ENCODE measurements around the gene MTCL1. TPM values are rescaled to one million over a fixed set of nuclear protein-coding genes. Genes with fewer than 3 reads are reported as not detected.

Gene MTCL1
- total RNA-seq, 1 experiment from 2014 or later = 50.1 TPM

DNA sequence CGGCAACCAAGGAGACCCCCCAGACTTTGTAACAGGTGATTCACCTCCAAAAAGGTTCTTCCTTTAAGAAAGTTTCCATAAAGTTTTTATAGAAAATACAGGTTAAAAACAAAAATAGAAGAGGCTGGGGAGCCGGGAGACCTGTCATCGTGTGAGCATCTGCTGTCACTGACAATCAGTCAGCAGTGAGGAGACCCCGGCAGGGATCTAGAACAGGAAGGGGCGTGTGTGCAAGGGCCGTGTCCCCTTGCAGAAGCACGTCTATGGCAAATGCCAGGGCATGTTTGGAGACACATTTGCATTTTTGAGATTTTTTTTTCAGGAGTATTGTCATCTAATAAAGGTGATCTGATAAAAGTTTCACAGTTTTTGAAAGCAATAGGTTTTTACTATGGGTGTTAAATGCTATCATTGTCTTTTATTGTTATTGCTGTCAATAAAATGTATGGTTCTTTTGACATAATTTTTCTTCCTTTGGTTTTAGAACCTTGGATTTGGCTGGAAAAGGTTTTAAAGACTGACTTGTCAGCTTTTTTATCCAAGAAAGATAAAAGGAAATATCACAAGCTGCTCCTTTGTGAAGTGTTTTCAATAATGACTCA, 52.1 kb downstream of the MTCL1 start:
- Histone ChIP-seq H3K4me1 (ENCODE audit: control insufficient read depth, insufficient read depth, low read length) (no peaks in the 10 kb centered on the region), H3K27me3 (ENCODE audit: control insufficient read depth, insufficient read depth, low read length) (no peaks in the 10 kb centered on the region), H3K36me3 (ENCODE audit: control insufficient read depth, insufficient read depth, low read length) (peaks cover 2% of the 10 kb centered on the region; the same call in 1 of the 2 replicates), H3K27ac (ENCODE audit: low read length) (no peak overlapping the region), H3K9me3 (ENCODE audit: control insufficient read depth, insufficient read depth, low read depth, low read length) (no peaks in the 10 kb centered on the region; the same call in 1 of the 2 replicates), H3K4me3 (ENCODE audit: low read depth in 2 of 2, low read length in 2 of 2) (no peak overlapping the region)
- ChIA-PET CTCF (no interaction called here), POLR2A (no interaction called here)
- DNase-seq (ENCODE audit: low read depth, low spot score) = no peak
- BruUV-seq (replicated peaks) = no TSS peak
- in situ Hi-C loops (cut with HindIII; ENCODE audit: low pct_unique_long_range_greater_than_20kb, low sequenced_read_pairs) = no loop called here
- TF ChIP-seq POLR2AphosphoS5 (IDR thresholded peaks at IDR 0.05; ENCODE audit: low read depth, low read length) (no peak), TCF7L2 (IDR thresholded peaks at IDR 0.05; ENCODE audit: low read depth, low read length) (no peak), SIN3A (IDR thresholded peaks at IDR 0.05; ENCODE audit: borderline replicate concordance, insufficient read depth, low read depth, low read length) (no peak)
- TF ChIP-seq, protein P1, sequence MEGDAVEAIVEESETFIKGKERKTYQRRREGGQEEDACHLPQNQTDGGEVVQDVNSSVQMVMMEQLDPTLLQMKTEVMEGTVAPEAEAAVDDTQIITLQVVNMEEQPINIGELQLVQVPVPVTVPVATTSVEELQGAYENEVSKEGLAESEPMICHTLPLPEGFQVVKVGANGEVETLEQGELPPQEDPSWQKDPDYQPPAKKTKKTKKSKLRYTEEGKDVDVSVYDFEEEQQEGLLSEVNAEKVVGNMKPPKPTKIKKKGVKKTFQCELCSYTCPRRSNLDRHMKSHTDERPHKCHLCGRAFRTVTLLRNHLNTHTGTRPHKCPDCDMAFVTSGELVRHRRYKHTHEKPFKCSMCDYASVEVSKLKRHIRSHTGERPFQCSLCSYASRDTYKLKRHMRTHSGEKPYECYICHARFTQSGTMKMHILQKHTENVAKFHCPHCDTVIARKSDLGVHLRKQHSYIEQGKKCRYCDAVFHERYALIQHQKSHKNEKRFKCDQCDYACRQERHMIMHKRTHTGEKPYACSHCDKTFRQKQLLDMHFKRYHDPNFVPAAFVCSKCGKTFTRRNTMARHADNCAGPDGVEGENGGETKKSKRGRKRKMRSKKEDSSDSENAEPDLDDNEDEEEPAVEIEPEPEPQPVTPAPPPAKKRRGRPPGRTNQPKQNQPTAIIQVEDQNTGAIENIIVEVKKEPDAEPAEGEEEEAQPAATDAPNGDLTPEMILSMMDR (IDR thresholded peaks at IDR 0.05) = no peak
- TF ChIP-seq, protein P2, sequence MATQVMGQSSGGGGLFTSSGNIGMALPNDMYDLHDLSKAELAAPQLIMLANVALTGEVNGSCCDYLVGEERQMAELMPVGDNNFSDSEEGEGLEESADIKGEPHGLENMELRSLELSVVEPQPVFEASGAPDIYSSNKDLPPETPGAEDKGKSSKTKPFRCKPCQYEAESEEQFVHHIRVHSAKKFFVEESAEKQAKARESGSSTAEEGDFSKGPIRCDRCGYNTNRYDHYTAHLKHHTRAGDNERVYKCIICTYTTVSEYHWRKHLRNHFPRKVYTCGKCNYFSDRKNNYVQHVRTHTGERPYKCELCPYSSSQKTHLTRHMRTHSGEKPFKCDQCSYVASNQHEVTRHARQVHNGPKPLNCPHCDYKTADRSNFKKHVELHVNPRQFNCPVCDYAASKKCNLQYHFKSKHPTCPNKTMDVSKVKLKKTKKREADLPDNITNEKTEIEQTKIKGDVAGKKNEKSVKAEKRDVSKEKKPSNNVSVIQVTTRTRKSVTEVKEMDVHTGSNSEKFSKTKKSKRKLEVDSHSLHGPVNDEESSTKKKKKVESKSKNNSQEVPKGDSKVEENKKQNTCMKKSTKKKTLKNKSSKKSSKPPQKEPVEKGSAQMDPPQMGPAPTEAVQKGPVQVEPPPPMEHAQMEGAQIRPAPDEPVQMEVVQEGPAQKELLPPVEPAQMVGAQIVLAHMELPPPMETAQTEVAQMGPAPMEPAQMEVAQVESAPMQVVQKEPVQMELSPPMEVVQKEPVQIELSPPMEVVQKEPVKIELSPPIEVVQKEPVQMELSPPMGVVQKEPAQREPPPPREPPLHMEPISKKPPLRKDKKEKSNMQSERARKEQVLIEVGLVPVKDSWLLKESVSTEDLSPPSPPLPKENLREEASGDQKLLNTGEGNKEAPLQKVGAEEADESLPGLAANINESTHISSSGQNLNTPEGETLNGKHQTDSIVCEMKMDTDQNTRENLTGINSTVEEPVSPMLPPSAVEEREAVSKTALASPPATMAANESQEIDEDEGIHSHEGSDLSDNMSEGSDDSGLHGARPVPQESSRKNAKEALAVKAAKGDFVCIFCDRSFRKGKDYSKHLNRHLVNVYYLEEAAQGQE (IDR thresholded peaks at IDR 0.05; ENCODE audit: insufficient read depth in 1 of 2, low read depth in 2 of 2, low read length in 1 of 2) = no peak
- intact Hi-C loops (cut with micrococcal nuclease; ENCODE audit: unreplicated experiment) = loop anchor here (10.0 kb wide), 1 partner anchor 63 kb away; no protein-coding TSS in a partner anchor
- ATAC-seq = no peak

DNA sequence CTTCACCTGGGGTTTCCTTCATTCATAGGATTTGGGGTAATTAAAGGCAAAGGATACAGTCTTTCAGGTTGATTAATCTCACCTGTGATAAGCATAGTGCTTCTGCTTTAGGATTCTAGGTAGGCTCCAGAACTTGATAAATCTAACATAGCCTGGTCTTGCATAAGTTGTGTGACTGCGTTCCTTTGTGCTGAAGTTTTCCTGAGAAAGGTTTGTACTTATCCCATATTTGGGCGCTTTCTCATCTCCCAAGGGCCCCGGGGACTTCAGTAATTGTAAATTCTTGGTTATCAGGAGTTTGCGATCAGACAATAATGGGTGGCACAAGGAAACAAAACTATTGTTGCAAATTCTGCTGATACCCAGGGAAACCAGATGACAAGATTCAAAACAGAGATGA, 53.1 kb downstream of the MTCL1 start:
- H3K27me3 ChIP-seq (ENCODE audit: control insufficient read depth, insufficient read depth, low read length) = no peaks in the 10 kb centered on the region
- no peak overlapping the region for H3K4me3 ChIP-seq (ENCODE audit: low read depth in 2 of 2, low read length in 2 of 2)
- BruUV-seq (replicated peaks) = no TSS peak
- DNase-seq (ENCODE audit: low read depth, low spot score) (no peak), ATAC-seq (no peak)
- CTCF ChIA-PET = no interaction called here
- no peaks in the 10 kb centered on the region for H3K4me1 ChIP-seq (ENCODE audit: control insufficient read depth, insufficient read depth, low read length)
- intact Hi-C loops (cut with micrococcal nuclease; ENCODE audit: unreplicated experiment) = loop anchor here (10.0 kb wide), 1 partner anchor 64 kb away; no protein-coding TSS in a partner anchor
- in situ Hi-C loops (cut with HindIII; ENCODE audit: low pct_unique_long_range_greater_than_20kb, low sequenced_read_pairs) = no loop called here
- no peak overlapping the region for H3K27ac ChIP-seq (ENCODE audit: low read length)
- peaks cover 2% of the 10 kb centered on the region; the same call in 1 of the 2 replicates for H3K36me3 ChIP-seq (ENCODE audit: control insufficient read depth, insufficient read depth, low read length)
- POLR2A ChIA-PET = no interaction called here
- no peaks in the 10 kb centered on the region; the same call in 1 of the 2 replicates for H3K9me3 ChIP-seq (ENCODE audit: control insufficient read depth, insufficient read depth, low read depth, low read length)
- TF ChIP-seq, protein P1 (IDR thresholded peaks at IDR 0.05) = no peak
- TF ChIP-seq SIN3A (IDR thresholded peaks at IDR 0.05; ENCODE audit: borderline replicate concordance, insufficient read depth, low read depth, low read length) = no peak
- TF ChIP-seq POLR2AphosphoS5 (IDR thresholded peaks at IDR 0.05; ENCODE audit: low read depth, low read length) = no peak
- TF ChIP-seq TCF7L2 (IDR thresholded peaks at IDR 0.05; ENCODE audit: low read depth, low read length) = no peak
- TF ChIP-seq, protein P2 (IDR thresholded peaks at IDR 0.05; ENCODE audit: insufficient read depth in 1 of 2, low read depth in 2 of 2, low read length in 1 of 2) = no peak
